Left renal cortex interstitium (tissue), 4 donors: Measurements from ENCODE around the gene HS3ST3A1. TPM values are rescaled to one million over a fixed set of nuclear protein-coding genes. Genes with fewer than 3 reads are reported as not detected.
"Not testable (repeated sequence)": the region's sequence is repeated elsewhere in the genome, so short reads cannot be mapped to it uniquely, and the experiment has no call there.

Experiments
- DNase-seq, 4 donors: peaks; one replicate each; pipeline ENCODE4 v3.0.0-alpha.2; 2013; ENCODE audit warnings: low read depth in 4 of 4, low spot score in 2 of 4, missing footprints in 1 of 4
- polyA plus RNA-seq, 4 donors: library from polyadenylated mRNA; unstranded; fragments of 120-200 nt; gene quantifications; one replicate each; pipeline ENCODE4 v1.2.1, GENCODE V29; 2013; ENCODE audit not compliant: insufficient read length in 4 of 4

The HS3ST3A1 gene
- polyA plus RNA-seq, 4 donors = 2.1 to 6.9 (median 5.2) TPM

DNA sequence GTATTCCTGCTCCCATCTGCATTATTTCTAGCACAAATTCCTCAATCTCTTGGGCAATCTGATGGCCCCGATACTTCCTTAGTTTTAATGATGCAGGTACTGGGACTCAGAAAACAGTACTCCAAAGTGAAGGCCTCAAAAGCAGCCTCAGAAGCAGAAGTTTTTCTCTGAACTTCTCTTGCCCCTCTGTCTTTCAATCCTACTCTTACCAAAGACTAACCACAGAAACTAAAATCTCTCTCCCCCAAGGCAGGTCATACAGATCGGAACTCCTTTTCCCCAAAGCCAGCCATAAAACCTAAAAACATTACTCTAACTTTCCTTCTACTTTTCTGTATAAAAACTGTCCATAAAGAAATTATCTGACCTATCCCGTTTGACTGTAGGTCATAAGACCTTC lies 103.5 kb downstream of the HS3ST3A1 start:
- DNase-seq = no peak

GRCh38 chr17:13496553-13497056 lies 105.1 kb downstream of the HS3ST3A1 start:
- not testable (repeated sequence) for DNase-seq

DNA sequence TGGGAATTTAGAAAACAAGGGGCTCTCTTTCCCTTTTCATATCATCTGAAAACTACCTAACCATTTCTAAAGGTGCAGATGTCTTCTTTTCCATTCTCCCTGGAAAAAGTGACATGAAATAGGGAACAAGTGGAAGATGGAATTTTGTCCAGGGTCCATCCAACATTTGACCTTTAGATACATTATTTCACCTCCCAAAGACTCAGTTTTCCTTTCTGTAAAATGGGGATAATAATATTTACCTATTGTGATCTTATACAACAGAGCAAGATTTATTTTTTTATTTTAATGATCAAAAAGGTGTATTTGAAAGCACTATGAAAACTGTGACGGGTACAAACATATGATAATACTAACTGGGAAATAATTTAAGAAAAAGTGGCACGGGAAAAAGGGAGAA lies 106.3 kb downstream of the HS3ST3A1 start:
- DNase-seq = no peak

- no peak for DNase-seq
These were observed 109.0 kb downstream of the HS3ST3A1 start for GRCh38 chr17:13492737-13493122.

- no peak for DNase-seq
These were observed 109.6 kb downstream of the HS3ST3A1 start for GRCh38 chr17:13491916-13492736.

DNA sequence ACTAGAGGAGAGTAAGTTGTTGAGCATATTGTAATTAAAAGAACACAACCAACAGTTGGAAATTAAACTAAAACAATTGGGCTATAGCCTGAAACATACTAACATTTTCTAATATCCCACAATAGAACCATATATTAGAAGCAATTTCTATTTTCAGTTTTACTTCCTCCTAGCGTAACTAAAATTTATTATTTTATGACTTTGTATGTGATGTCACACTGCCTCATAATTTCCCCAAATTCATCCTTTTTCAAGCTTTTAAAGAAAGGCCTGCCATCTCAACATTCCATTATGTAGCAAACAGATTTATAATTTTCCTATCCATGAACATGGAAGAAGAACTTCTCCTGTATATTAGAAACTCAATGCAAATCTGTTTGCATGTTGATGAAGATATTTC lies 110.2 kb downstream of the HS3ST3A1 start:
- DNase-seq = no peak

- DNase-seq = no peak
These were observed 110.7 kb downstream of the HS3ST3A1 start for GRCh38 chr17:13490906-13491482.

GRCh38 chr17:13490427-13490826 lies 111.3 kb downstream of the HS3ST3A1 start:
- no peak for DNase-seq

DNA sequence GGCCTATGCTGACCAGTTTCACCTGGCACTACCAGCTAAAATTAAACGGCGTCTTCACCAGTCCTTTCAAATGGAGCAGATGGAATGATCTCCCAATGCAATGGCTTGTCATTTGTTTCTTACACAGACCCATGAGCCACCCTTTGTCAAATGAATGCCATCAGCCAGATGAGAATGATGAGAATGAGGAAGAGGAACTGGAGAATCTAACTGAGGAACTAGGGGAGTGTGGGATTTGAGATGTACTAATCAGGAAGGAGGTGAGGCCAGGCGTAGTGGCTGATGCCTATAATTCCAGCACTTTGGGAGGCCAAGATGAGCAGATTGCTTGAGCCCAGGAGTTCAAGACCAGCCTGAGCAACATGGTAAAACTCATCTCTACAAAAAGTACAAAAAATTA lies 116.4 kb downstream of the HS3ST3A1 start:
- no peak for DNase-seq

DNA sequence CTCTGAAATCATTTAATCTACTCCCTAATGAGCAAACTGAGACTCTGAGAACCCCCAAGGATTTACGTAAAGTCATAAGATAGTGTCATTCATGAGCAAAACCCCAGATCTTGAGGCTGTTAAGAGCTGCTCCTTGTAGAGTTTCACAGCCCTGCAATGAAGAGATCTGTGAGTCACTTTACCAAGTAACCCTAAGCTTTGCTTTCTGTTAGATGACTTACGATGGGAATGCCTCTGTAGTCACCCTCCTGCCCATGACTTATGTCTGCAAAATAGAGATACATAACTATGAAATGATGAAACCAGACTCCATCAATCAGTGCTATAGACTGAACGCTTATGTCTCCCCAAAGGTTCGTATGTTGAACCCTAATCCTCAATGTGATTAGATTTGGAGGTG lies 117.7 kb downstream of the HS3ST3A1 start:
- no peak for DNase-seq

- no peak for DNase-seq
These were observed 120.9 kb downstream of the HS3ST3A1 start for GRCh38 chr17:13480877-13481276.

- DNase-seq = no peak
These were observed 123.4 kb downstream of the HS3ST3A1 start for GRCh38 chr17:13478326-13478830.

DNA sequence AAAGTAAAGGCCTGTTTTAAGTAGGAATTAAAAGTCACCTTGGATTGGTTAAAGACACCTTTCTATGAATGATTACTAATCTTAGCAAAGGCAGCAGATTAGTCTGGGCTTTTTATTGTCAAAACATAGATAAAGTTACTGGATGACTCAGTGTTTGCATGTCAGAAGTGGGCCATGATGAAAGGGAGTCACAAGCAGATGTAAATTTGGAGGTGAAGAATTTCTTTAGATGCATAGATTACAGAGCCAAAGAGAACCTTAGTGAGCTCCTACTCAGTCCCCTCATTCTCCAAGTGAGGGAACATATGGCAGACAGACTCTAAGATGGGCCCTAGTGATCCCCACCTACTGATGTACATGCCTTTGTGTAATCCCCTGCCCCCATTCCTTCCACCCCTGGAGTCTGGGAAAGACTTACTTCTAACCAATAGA lies 124.5 kb downstream of the HS3ST3A1 start:
- DNase-seq = no peak

DNA sequence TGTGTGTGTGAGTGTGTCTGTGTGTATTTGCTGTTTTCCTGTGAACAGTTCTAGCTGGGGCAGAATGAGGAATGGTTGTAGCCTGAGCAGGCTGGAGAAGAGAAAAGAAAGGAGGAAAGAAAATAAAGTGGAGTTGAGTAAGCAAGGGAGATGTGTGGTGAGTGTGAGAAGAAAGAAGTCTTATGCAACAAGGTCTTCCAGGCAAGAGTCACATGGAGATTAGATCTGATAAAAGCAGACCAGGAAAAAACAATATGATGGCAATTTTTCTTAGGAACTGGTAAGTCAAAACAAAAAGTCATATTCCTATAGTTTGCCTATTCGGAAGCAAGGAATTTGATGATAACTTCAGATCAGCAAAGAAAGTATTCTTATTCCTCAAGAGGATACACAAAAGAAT lies 125.0 kb downstream of the HS3ST3A1 start:
- no peak for DNase-seq

DNA sequence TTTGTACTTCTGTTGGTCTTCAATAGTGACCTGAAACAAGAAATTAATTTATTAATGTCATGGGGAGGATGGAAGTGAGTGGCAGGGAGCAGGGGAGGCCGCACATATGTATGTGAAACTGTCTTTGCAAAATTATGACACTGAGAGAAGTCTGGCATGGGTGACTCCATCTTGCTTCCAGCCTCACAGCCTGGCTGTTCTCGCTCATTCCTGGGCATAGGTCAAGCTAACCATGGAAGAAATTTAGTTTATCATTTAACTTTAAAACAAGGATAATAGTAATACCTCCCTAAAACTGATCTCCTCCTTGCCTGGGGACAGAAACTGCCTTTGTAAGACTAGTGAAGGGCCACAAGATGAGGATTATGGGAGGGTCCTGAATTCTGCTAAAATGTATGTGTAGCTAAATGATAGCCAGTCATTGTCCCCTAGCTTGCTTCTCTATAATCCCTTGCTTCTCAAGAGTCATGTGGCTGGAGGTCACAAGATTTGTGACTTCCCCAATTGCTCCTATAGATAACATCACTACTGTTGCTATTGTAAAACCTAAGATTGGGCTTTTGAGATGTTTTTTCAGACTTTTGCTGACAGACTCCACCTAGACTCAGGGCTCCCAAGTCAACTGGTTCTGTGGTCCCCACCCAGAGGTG lies 126.0 kb downstream of the HS3ST3A1 start:
- DNase-seq = no peak

DNA sequence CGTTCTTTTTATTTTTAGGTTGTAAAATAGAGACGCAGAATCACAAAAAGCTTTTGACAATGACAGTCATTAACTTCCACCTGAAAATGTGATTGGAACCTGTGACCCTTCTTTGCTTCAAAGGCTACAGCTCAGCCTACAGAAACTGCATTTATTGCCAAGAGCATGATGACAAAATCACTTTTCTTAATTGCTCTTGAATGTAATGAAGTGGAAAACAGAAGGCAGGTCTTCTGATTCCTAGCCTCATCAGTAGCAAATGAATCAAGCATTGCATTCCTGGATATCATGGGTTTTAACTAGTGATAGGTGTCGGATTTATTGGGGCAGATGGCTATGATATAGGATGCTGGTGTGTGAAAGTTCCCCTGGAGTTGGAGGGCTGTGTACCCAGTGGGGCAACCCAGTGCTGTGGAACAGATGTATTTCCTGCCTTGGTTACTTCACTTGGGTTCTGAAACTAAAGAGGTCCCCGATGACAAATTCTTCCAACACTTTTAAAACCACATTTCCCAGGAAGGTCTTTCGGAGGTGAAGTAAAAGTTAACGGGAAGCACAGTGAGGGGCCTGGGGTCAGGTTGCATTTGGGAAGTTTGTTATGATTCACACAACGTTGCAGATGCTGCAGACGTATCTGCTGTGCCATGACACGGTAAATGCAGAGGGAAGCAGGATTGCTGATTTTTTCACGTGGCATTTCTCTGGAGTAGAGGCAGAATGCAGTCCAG lies 127.5 kb downstream of the HS3ST3A1 start:
- no peak for DNase-seq

- no peak for DNase-seq
These were observed 136.1 kb downstream of the HS3ST3A1 start for GRCh38 chr17:13465678-13466077.

- DNase-seq = no peak
These were observed 139.0 kb downstream of the HS3ST3A1 start for GRCh38 chr17:13462673-13463124.

DNA sequence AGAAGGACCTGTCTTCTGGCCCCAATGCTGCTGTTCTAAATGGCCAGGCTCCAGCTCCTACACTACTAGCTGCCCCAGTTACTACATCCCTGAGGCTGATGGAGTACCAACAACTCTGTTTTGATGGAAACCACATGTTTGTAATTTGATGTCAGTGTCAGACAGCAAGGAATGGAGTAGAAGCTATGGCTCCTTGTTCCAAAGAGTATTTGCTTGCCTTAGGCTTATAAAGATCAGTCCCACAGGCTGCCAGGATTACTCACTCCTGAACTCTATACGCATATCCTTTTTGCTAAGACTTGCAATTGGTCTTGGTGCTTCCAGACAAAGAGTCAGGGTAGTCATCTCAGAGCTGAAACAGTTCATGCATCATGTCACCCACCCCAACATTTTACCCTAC lies 139.6 kb downstream of the HS3ST3A1 start:
- DNase-seq = no peak

DNA sequence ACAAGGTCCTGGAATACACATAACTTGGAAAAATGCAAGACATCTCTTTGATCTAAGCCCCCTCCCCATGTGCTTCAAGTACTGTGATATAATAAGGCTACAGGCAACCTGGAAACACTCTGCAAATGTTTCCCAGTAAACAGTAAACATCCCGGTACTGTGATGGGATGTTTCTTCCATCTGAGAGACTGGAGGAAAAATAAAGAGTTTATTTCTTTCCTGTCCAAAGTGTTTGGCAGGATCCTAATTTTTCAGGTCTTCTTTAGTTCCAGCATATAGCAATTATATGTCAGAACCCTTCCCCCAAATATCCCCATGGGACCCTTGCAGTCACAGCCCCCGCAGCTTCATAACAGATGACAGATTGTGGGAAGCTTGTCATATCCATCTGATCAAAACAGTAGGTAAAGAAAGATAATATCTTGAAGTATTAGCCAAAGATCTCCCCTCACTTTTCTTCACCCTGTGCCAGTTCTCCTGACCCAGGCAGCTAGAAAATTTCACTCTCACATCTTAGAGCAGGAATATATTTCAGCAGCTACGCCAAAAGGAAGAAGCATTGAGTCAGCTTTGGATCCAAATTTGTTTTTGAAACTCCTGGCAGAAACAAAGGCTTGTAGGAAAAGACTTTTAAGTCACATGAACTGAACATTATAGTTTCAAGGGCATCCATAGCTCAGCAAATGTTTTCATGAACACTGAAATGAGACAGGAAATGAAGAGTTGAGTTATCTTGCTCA lies 141.3 kb downstream of the HS3ST3A1 start:
- DNase-seq = no peak
